GM21447 (cell line): ENCODE results near the gene FGFBP2.
A peak's percentile ranks its signal among the peaks of the same experiment; 100 is the strongest.

Source experiments
- ATAC-seq: cut with Tn5 transposase; IDR thresholded peaks from one replicate; pipeline ENCODE4 v1.9.1; 2021; ENCODE audit not compliant: unreplicated experiment

Gene FGFBP2

DNA sequence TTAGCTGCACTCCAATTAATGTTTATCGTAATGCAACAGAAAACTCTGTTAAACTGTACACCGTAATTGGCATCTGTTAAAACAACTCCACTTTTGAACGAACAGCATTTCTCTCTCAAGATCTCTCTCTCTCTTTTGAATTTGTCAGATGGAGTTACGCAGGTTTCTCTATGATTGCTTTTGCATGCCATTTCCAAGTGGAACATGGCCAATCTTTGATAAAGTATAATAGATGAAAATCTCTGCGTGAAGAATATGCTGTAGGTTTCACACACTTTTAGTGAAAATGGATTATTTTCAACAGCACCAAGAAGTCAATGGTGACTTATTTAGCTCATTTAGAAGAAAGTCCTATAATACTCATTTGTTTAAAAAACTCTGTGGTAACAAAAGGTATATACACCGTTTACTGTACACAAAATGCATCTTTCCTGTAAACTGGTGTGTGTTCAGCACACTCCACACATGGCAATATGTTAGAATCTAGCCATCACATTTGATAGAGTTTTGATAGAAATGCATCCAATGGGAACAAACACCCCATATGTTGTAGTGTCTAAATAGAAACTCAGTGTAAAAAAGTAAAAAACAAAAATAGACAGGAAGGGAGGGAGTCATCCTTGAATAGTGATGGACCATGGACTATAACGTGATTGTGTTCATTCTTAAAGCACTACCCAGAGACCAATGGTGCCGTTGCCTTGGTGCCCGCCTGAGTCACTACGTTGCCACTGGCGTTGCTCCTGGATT, 5.8 kb upstream of the FGFBP2 start:
- ATAC-seq: no peak

DNA sequence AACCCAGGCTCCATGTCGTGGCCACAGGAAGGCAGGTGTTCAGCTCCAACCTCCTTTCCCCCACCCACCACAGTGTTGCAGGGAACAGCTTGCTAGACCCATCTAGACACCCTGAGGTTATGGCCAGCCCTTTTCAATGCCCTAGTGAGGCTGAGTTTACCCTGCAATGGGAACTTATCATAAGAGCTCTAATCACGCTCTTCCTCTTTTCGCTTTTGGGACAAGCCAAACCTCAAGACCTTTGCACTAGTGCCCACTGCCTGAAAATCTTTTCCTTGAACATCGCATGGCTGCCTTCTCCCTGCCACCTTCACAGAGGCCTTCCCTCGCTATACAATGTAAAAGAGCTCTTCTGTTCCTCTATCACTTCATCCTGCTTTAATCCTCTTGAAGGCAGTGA, 2.4 kb upstream of the FGFBP2 start:
- no peak for ATAC-seq

DNA sequence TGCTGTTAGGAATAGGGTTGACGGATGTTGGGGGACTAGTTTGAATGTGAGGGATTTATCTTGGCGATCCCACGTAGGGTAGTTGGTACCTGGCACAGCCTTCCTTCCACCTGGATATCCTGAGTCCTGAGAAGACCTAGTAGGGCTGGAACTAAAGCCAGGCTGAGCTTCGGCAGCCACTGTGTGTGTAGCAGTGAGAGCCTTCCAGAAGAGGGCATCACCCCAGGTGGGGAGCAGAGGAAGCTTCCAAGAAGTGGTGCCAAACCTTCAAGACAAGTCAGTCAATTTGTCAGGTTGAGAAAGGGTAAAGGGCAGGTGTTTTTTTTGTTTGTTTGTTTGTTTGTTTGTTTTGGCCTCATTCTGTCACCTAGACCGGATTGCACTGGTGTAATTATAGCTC, 1.2 kb upstream of the FGFBP2 start:
- no peak for ATAC-seq

GRCh38 chr4:15963576-15963975, 601 bp upstream of the FGFBP2 start:
- peak; percentile 76 for ATAC-seq

DNA sequence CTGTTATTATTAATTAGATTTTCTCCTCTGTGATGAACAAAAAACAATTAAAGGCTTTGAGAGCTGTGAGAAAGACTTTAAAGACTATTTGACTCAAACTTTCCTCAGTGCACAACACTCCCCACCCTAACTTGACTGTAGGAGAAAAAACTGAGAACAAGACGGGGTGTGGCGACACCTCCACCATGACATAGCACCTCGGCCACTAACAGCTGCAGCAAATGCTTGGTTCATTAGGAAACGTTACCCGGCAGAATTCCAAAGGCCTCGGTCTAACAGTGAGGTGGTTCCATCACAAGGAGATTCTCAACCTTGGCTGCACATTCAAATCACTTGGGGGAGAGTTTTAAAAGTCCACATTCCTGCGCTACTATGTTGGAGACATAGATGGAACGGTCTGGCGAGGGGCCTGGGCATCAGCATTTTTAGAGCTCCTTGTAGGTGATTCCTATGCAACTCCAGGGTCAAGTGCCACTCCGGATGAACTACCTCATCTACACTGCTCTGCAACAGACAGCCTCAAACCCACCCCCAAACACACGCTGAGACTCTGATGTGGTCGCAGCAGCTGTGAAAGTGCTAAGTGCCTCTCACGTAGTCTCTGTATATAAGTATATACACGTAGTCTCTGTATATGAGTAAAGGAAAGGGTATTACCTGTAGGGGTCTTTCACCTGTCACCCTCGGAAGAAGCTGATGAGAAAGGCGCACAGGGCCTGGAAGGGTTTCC, 1.0 kb downstream of the FGFBP2 start:
- ATAC-seq: no peak

- ATAC-seq: no peak
Measured at GRCh38 chr4:15958562-15958961, 4.4 kb downstream of the FGFBP2 start.

DNA sequence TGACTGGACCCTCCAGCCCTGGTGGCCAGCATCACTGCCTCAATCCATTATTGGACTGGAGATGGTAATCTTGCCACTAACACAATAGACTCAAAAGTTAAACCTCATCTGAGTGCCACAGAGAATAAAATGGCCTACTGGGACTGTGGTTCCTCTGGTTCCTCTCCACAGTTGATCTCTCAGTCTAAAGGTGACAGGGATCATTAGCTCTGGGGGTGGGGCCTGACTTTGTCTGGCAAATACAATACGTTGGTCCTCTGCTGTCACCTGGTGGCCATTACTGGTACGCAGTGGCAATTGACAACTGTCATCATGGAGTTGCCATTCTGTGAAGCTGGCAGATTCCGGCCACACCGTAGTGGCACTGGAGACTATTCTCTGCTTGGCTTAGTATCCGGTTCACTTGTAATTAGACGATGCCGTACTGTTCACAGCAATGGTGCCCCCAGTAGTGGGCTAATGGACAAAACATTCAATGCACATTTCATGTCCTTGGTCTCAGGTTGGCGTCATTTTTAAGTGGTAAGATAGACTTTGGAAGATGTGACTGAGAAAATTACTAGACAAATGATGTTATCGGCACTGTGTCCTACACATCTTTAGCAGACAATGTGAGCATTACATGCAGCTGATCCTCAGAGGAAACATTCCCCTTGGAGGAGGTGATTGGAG, 6.7 kb downstream of the FGFBP2 start:
- peak; percentile 90 for ATAC-seq

DNA sequence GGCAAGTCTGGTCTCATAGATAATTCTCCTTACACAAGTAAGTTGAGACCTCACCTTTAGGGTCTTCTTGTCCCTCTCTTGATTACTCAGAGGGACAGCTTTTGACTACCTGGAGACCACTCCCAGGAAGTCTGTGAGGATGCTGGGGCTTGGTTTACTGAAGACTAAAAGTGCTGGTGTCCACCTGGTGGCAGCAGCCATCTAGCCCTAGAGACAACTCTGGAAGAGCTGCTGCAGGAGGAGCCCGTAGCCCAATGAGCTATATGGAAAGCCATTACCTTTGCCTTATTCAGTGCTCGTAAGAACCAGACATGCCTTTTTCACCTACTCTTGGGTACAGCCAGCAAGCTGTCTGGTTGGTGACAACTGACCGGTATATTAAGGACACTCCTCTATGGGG, 7.3 kb downstream of the FGFBP2 start:
- ATAC-seq: no peak

- no peak for ATAC-seq
Measured at GRCh38 chr4:15953625-15954024, 9.3 kb downstream of the FGFBP2 start.

- ATAC-seq: no peak
Measured at GRCh38 chr4:15951781-15952180, 11.2 kb downstream of the FGFBP2 start.

DNA sequence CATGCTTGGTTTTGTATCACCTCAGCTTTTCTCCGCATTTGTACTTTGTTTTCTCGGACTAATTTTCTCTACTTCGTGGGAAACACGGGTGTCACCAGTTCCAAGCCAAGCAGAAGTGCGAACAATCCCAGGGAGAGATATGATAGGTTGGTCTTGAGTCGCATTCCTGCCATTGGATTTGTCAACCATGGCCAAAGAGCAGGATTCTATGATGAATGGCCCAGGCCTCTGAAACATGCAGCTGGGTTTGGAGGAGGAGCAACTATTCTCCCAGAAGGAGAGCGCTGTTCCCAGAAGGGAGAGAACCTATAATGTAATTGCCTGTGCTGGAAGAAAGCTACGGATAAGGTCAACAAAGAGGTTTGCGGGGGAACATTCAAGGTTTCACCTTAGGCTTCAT, 14.1 kb downstream of the FGFBP2 start:
- no peak for ATAC-seq

GRCh38 chr4:15947684-15948083, 15.3 kb downstream of the FGFBP2 start:
- ATAC-seq: no peak

DNA sequence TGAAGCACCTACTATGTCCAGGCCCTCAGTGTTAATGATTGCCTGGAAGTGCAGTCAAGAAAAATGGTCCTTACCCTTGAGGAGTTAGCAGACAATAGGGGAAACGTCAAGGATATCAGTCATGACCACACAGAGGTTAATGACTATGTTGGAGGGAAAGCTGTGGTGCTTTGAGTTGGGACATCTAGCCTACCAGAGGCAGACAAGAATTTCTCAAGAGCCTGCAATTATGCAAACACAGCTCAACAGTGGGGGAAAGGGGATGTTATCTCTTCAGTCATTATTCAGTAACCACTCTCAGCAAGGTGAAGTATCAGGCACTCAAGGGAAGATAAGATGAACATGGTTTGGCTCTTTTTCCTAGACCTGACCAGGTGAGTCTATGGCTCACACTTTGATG, 17.5 kb downstream of the FGFBP2 start:
- ATAC-seq: no peak

DNA sequence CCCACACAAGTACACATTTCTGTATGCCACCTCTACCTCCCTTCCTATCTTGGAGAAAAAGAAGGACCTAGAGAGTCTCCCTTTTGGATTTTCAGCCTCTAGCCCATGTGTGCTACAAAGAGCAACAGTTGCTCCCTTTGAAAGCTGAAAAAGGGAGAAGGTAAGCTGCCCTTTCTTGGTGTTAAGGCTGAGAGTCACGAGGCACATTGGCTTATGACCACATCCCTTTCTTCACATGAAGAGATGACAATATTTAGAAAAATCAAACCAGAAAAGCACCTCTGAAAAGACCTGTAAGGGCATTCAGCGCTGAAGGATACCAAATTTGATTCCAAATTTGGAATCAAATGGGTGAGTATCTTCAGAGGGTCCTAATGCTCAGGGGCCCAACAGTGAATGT, 18.1 kb downstream of the FGFBP2 start:
- no peak for ATAC-seq

GRCh38 chr4:15942283-15942682, 20.7 kb downstream of the FGFBP2 start:
- ATAC-seq: no peak

- no peak for ATAC-seq
Measured at GRCh38 chr4:15938640-15939039, 24.3 kb downstream of the FGFBP2 start, which contains the start of gene FGFBP1. Gene FGFBP1 (minus strand): TSS chr4:15938740. CDS start chr4:15936632, 2,108 bp downstream.

- no peak for ATAC-seq
Measured at GRCh38 chr4:15938182-15938581, 24.8 kb downstream of the FGFBP2 start.

DNA sequence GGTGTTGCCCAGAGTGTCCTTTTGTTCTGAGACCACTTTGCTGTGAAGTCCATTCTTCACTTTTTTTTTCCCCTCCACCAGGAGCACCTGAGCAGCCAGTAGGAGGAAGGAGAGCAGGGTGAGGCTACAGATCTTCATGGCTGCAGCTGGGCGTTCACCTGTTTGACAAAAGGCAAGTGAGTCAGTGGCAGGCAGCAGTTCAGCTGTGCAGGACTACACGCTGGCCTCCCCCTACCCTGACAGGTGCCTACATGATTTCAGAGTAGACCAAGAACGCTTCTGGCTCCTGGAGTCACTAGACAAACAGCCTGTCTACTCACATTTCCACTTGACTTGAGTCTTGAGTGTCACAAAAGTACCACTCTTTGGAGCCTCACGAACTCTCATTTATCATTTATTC, 26.5 kb downstream of the FGFBP2 start:
- no peak for ATAC-seq

DNA sequence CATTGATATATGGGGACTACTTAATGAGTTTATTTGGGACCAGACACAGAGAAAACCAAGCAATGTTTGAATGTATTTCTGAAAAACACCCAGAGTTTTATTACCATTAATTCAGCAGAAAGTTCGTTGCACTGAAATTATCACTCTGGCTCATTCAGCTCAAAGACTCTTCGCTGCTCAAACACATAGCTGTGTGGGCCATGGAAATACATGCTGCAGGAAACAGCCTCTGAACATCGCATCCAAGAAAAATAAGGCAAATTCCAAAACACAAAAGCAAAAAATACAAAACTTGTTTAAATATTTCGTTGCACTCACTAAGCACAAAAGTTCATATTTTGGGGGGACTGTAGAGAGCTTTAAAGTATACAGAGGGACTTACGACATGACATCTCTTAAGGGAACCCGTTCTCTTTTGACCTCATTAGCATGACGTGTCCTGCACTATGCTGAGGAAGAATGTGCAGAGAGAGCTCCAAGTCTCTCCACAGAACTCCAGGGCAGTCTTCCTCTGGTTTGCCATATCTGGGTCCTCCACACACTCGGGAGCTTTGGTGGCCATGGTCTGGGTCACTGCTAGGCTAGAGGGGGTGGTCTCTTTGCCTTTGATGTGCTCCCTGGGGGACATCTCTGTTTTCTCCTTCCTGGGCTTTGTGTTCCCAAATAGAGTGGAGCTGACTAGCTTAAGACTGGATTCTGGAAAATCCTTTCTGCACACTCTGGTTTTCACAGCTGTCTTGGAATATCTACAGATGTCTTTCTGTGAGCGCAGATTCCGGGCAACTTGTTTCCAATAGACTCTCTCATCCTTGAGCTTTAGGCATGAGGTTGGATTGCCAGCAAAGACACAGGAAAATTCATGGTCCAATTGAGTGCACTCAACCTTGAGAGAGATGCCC, 27.2 kb downstream of the FGFBP2 start:
- ATAC-seq: no peak

- no peak for ATAC-seq
Measured at GRCh38 chr4:15934259-15934658, 28.7 kb downstream of the FGFBP2 start.
